Calu3 (cell line): ENCODE results near the gene RTEL1. TPM values are rescaled to one million over a fixed set of nuclear protein-coding genes. Genes with fewer than 3 reads are reported as not detected.

Source experiments
- BruUV-seq: library from RNA; stranded (reverse); fragments of 400-500 nt; replicated peaks from 2 replicates; lab custom pipeline; 2021; lab: Mats Ljungman, UMichigan
- CTCF ChIA-PET: fragments of 300-600 bp; sonication (Branson Sonifier 250); formaldehyde crosslinking; loops from one replicate; lab custom pipeline; 2022; ENCODE audit warnings: antibody characterized with exemption; lab: Charles Lee
- DNase-seq: peaks from one replicate; pipeline ENCODE4 v3.0.0; 2022
- H3K27ac Mint-ChIP-seq: one replicate; pipeline ENCODE4 v1.8.0; 2022; ENCODE audit warnings: mixed read lengths; ENCODE audit not compliant: unreplicated experiment
- H3K27me3 Mint-ChIP-seq: one replicate; pipeline ENCODE4 v1.8.0; 2022; ENCODE audit warnings: mixed read lengths; ENCODE audit not compliant: unreplicated experiment
- H3K36me3 Mint-ChIP-seq: one replicate; pipeline ENCODE4 v1.8.0; 2022; ENCODE audit warnings: mild to moderate bottlenecking, moderate library complexity, mixed read lengths; ENCODE audit not compliant: insufficient read depth, unreplicated experiment
- H3K4me1 Mint-ChIP-seq: one replicate; pipeline ENCODE4 v1.8.0; 2022; ENCODE audit warnings: mild to moderate bottlenecking, low read depth, mixed read lengths; ENCODE audit not compliant: unreplicated experiment
- H3K4me3 Mint-ChIP-seq: one replicate; pipeline ENCODE4 v1.8.0; 2022; ENCODE audit warnings: mild to moderate bottlenecking, low read depth, moderate library complexity, mixed read lengths; ENCODE audit not compliant: unreplicated experiment
- H3K9me3 Mint-ChIP-seq: one replicate; pipeline ENCODE4 v1.8.0; 2022; ENCODE audit warnings: low read depth, mixed read lengths; ENCODE audit not compliant: unreplicated experiment
- intact Hi-C: fragments of 100-400 bp; cut with micrococcal nuclease; formaldehyde crosslinking; loops from one replicate; pipeline ENCODE4 v1.10.0; 2022; ENCODE audit not compliant: unreplicated experiment
- total RNA-seq: library from RNA; stranded (reverse); gene quantifications from 2 replicates; pipeline ENCODE4 v1.2.3, GENCODE V29; 2022
- TF ChIP-seq, protein P1 (sequence below): fragments of 200-600 bp; IDR thresholded peaks from one replicate; pipeline ENCODE4 v1.8.0; 2022; ENCODE audit warnings: antibody characterized with exemption; ENCODE audit not compliant: unreplicated experiment

RTEL1 gene
- total RNA-seq, 1 experiment from 2014 or later: 39.1 TPM

- Mint-ChIP-seq H3K9me3 (no peaks in the 10 kb centered on the region), H3K27ac (no peak overlapping the region), H3K27me3 (no peaks in the 10 kb centered on the region), H3K4me3 (no peak overlapping the region), H3K4me1 (peaks cover 33% of the 10 kb centered on the region), H3K36me3 (peaks cover 90% of the 10 kb centered on the region)
- no TSS peak for BruUV-seq
- TF ChIP-seq, protein P1, sequence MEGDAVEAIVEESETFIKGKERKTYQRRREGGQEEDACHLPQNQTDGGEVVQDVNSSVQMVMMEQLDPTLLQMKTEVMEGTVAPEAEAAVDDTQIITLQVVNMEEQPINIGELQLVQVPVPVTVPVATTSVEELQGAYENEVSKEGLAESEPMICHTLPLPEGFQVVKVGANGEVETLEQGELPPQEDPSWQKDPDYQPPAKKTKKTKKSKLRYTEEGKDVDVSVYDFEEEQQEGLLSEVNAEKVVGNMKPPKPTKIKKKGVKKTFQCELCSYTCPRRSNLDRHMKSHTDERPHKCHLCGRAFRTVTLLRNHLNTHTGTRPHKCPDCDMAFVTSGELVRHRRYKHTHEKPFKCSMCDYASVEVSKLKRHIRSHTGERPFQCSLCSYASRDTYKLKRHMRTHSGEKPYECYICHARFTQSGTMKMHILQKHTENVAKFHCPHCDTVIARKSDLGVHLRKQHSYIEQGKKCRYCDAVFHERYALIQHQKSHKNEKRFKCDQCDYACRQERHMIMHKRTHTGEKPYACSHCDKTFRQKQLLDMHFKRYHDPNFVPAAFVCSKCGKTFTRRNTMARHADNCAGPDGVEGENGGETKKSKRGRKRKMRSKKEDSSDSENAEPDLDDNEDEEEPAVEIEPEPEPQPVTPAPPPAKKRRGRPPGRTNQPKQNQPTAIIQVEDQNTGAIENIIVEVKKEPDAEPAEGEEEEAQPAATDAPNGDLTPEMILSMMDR: no peak
- DNase-seq: no peak
- intact Hi-C loops: no loop called here
- CTCF ChIA-PET: no interaction called here
Observed at GRCh38 chr20:63700199-63701050, 42.3 kb downstream of the RTEL1 start.

- Mint-ChIP-seq H3K27ac (no peak overlapping the region), H3K9me3 (no peaks in the 10 kb centered on the region), H3K27me3 (no peaks in the 10 kb centered on the region), H3K36me3 (peaks cover 91% of the 10 kb centered on the region), H3K4me1 (peaks cover 39% of the 10 kb centered on the region), H3K4me3 (no peak overlapping the region)
- intact Hi-C loops: no loop called here
- CTCF ChIA-PET: no interaction called here
- TF ChIP-seq, protein P1: no peak
- no TSS peak for BruUV-seq
- no peak for DNase-seq
Observed at GRCh38 chr20:63701051-63701328, 42.9 kb downstream of the RTEL1 start.

DNA sequence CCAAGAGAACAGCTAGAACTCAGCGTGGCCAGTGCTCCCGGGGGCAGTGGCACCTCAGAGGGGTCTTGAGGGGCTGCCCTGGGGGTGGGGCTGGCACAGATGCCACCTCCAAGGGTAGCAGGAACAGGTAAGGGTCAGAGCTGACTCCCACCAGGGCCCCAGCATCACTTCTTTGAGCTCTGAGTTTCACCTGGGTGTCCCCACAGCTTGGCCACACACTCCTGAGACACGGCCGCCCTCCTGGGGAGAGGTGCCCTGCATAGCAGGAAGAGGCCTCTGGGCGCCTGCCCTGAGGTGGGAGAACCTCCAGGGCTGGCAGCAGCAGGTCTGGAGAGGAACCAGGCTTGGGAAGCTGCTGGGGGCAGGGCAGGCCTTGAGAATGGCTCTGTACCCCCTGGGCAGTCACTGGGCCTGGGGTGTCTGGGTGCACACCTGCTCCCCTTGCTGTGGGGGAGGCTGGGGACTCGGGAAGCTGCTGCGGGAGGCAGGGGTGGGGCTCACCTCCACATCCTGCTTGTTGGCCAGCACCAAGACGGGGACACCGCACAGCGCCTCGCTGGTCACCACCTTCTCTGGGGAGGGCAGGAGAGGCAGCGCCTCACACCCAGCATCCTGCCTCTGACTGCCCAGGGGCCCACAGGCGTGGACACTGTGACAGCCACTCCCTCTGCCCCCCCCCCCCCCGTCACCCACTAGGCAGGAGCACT is 43.4 kb downstream of the RTEL1 start:
- intact Hi-C loops: no loop called here
- H3K27ac Mint-ChIP-seq: no peak overlapping the region
- peaks cover 91% of the 10 kb centered on the region for H3K36me3 Mint-ChIP-seq
- no peak overlapping the region for H3K4me3 Mint-ChIP-seq
- peak; percentile 4 for DNase-seq
- no peaks in the 10 kb centered on the region for H3K27me3 Mint-ChIP-seq
- TF ChIP-seq, protein P1: no peak
- CTCF ChIA-PET: no interaction called here
- H3K9me3 Mint-ChIP-seq: no peaks in the 10 kb centered on the region
- peaks cover 44% of the 10 kb centered on the region for H3K4me1 Mint-ChIP-seq
- no TSS peak for BruUV-seq

- intact Hi-C loops: no loop called here
- CTCF ChIA-PET: interaction anchor here (0.5 kb wide), 1 partner anchor 20 kb away, joined by 5 read pairs; no protein-coding TSS in a partner anchor
- peak overlapping the region; percentile 67 for H3K27ac Mint-ChIP-seq
- H3K36me3 Mint-ChIP-seq: peaks cover 91% of the 10 kb centered on the region
- no peaks in the 10 kb centered on the region for H3K9me3 Mint-ChIP-seq
- TF ChIP-seq, protein P1: no peak
- no TSS peak for BruUV-seq
- no peak for DNase-seq
- H3K4me3 Mint-ChIP-seq: no peak overlapping the region
- no peaks in the 10 kb centered on the region for H3K27me3 Mint-ChIP-seq
- H3K4me1 Mint-ChIP-seq: peaks cover 50% of the 10 kb centered on the region
Observed at GRCh38 chr20:63702036-63702665, 44.0 kb downstream of the RTEL1 start.
